Aorta (tissue), 5 donors: ENCODE results near the gene TUBGCP6. TPM values are rescaled to one million over a fixed set of nuclear protein-coding genes. Genes with fewer than 3 reads are reported as not detected.
A peak's percentile ranks its signal among the peaks of the same experiment; 100 is the strongest.
"Not testable (repeated sequence)": the region's sequence is repeated elsewhere in the genome, so short reads cannot be mapped to it uniquely, and the experiment has no call there.

ENCODE experiments used
- ATAC-seq: fragments of 200-7000 bp; cut with Tn5 transposase; one replicate; pipeline ENCODE4 v1.9.1; 2022; ENCODE audit warnings: moderate library complexity; ENCODE audit not compliant: low FRiP score
- DNase-seq, 2 donors: peaks; one replicate each; pipeline ENCODE4 v3.0.0-alpha.2; 2020
- H3K27ac ChIP-seq, 2 donors: one replicate each; pipeline ENCODE4 v1.5.1; 2013; ENCODE audit warnings: low read length in 2 of 2, mild to moderate bottlenecking in 2 of 2, moderate library complexity in 2 of 2, control low read depth in 1 of 2, inconsistent platforms in 1 of 2, low read depth in 1 of 2
- H3K27me3 ChIP-seq, 2 donors: one replicate each; pipeline ENCODE4 v1.6.1; 2013; ENCODE audit warnings: control low read depth in 1 of 2, low read length in 1 of 2, mild to moderate bottlenecking in 1 of 2, moderate library complexity in 1 of 2; ENCODE audit not compliant: insufficient read depth in 2 of 2, control insufficient read depth in 1 of 2
- H3K36me3 ChIP-seq, 2 donors: one replicate each; pipeline ENCODE4 v1.6.1; 2013; ENCODE audit warnings: control low read depth in 1 of 2, low read length in 1 of 2, mild to moderate bottlenecking in 1 of 2; ENCODE audit not compliant: insufficient read depth in 2 of 2, control insufficient read depth in 1 of 2
- H3K4me1 ChIP-seq, 2 donors: one replicate each; pipeline ENCODE4 v1.6.1; 2013; ENCODE audit warnings: low read length in 2 of 2, control low read depth in 1 of 2, mild to moderate bottlenecking in 1 of 2, moderate library complexity in 1 of 2; ENCODE audit not compliant: insufficient read depth in 2 of 2, control insufficient read depth in 1 of 2
- H3K4me3 ChIP-seq, 2 donors: one replicate each; pipeline ENCODE4 v1.5.1; 2013; ENCODE audit warnings: low read length in 2 of 2, control low read depth in 1 of 2, mild to moderate bottlenecking in 1 of 2
- H3K9me3 ChIP-seq: one replicate; pipeline ENCODE4 v1.6.1; 2013; ENCODE audit warnings: mild to moderate bottlenecking, low read length; ENCODE audit not compliant: control insufficient read depth
- WGBS, 2 donors: extraction: QIAGEN DNeasy Blood & Tissue Kit; methylation state at CpG; one replicate each; pipeline ENCODE4 v1.1.7; 2013; 5-methylcytosine and 5-hydroxymethylcytosine counted together
- intact Hi-C, 2 donors: fragments of 100-400 bp; cut with DNase I; formaldehyde crosslinking; loops; one replicate each; pipeline versions ENCODE4 v1.14.2 to v1.15.0; 2022
- polyA plus RNA-seq, 2 donors: library from polyadenylated mRNA; stranded (reverse); fragments of 200-250 nt; gene quantifications; one replicate each; pipeline ENCODE4 v1.2.3, GENCODE V29; 2013
- total RNA-seq, 2 donors: library from RNA; stranded (reverse); fragmentation: NEBNext Ultra II Directional; extraction: Animal tissue kit (Norgen Biotek cat#: 25700); gene quantifications; one replicate each; pipeline ENCODE4 v1.2.1, GENCODE V29; 2021
- donor health status: healthy with polysubstance abuse.
- donor health status: Bipolar disorder and iron deficiency.
- donor health status: DM: no; HTN: no; CAD: no.
- donor health status: DM: no; HTN: no; CAD: no.
- donor health status: DM: yes; HTN: yes; CAD: no.

The TUBGCP6 gene
- total and polyA plus RNA-seq, 4 donors = 7.0 to 134 (median 39.3) TPM

DNA sequence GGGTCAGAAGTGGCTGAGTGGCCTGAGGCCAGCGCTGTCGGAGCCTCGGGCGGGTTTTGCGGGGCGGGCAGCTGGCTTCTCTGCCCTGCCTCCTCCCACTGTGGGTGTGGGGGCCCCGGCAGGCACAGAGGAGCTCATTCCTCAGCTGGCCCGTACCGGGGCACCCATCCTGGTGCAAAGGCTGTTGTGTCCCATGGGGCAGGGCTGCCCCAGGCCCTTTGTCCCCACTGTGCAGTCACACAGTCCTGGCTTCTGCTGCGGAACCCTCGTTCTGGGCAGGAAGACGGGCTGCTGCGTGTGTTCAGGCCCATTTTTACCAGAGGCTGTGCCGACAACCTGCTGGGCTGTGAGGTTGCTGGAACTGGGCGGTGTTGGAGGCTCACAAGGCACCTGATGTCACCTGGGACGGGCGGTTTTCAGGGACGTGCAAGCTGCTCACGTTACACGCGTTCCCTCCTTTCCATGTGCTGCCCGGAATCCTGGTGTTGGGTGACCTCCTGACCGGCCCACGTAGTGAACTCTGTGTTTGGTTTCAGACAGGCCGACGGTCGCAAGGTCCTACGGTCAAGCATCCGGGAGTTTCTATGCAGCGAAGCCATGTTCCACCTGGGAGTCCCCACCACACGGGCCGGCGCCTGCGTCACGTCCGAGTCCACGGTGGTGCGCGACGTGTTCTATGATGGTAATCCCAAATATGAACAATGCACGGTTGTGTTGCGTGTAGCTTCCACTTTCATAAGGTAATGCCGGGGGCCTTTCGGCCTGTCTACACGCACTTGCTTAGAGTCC is 38.8 kb downstream of the TUBGCP6 start:
- intact Hi-C loops = loop anchor here (5.0 to 10.0 kb wide), 4 partner anchors 54 to 281 kb away; partner anchors contain the start of gene PIM3 (in 1 of the 2)
- H3K4me1 ChIP-seq = no peaks in the 10 kb centered on the region
- no peaks in the 10 kb centered on the region for H3K27me3 ChIP-seq
- no peak overlapping the region for H3K27ac ChIP-seq
- WGBS, 2 donors = 91 to 93% methylated on average over 38 to 45 of the region's 45 CpGs
- H3K9me3 ChIP-seq = no peaks in the 10 kb centered on the region
- H3K4me3 ChIP-seq = no peak overlapping the region
- DNase-seq (no peak), ATAC-seq (no peak)
- no peaks in the 10 kb centered on the region for H3K36me3 ChIP-seq

DNA sequence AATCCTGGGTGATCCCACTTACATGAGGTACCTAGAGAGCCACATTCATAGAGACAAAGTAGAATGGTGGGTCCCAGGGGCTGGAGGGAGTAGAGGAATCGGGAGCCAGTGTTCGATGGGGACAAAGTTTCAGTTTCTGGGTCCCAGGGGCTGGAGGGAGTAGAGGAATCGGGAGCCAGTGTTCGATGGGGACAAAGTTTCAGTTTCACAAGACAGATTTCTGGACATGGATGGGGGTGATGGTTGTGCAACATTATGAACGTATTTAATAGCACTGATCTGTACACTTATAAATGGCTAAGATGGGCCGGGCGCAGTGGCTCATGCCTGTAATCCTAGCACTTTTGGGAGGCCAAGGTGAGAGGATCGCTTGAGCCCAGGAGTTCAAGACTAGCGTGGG is 39.8 kb downstream of the TUBGCP6 start:
- H3K4me1 ChIP-seq = not testable (repeated sequence)

DNA sequence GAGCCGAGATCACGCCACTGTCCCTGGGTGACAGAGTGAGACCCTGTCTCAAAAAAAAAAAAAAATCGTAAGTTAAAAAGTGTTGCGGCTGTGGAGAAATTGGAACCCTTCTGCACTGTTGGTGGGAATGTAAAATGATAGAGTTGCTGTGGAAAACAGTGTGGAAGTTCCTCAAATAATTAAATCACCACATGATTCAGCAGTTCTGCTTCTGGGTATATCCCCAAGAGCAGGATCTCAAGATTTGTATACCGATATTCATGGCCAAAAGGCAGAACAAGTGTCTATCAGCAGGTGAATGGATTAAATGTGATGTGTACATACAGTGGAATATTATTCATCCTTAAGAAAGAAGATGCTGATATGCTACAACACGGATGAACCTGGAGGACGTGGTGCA is 40.3 kb downstream of the TUBGCP6 start:
- DNase-seq (no peak), ATAC-seq (no peak)
- Histone ChIP-seq H3K36me3 (no peaks in the 10 kb centered on the region), H3K4me1 (no peaks in the 10 kb centered on the region), H3K27me3 (no peaks in the 10 kb centered on the region), H3K9me3 (no peaks in the 10 kb centered on the region), H3K27ac (no peak overlapping the region), H3K4me3 (no peak overlapping the region)
- WGBS, 2 donors = 94% methylated on average over 7 of the region's 7 CpGs
- intact Hi-C loops = loop anchor here in 1 of 2 donors (10.0 kb wide), 2 partner anchors 240 to 280 kb away; partner anchors contain the start of gene PIM3

More for the DNA sequence above, 39.8 kb downstream of the TUBGCP6 start:
- H3K27me3 ChIP-seq, H3K27ac ChIP-seq, DNase-seq, H3K9me3 ChIP-seq, H3K36me3 ChIP-seq, H3K4me3 ChIP-seq, ATAC-seq: not testable (repeated sequence)
- intact Hi-C loops = loop anchor here (5.0 to 10.0 kb wide), 4 partner anchors 53 to 280 kb away; partner anchors contain the start of gene PIM3 (in 1 of the 2)
- 91% methylated on average over 9 of the region's 9 CpGs for WGBS, 2 donors

DNA sequence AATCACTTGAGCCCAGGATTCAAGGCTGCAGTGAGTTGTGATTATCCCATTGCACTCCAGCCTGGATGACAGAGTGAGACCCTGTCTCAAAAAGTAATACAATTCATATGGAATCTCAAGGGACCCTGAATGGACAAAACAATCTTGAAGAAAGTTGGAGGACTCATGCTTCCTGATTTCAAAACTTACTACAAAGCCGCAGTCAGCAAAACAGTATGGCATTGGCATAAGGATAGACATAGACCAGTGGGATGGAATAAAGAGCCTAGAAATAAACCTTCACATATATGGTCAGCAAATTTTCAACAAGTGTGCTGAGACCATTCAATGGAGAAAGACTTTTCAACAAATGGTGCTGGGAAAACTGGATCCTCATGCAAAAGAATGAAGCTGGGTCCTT is 41.5 kb downstream of the TUBGCP6 start:
- DNase-seq = no peak
- Histone ChIP-seq H3K36me3 (no peaks in the 10 kb centered on the region), H3K4me1 (no peaks in the 10 kb centered on the region), H3K9me3 (no peaks in the 10 kb centered on the region), H3K4me3 (no peak overlapping the region), H3K27me3 (no peaks in the 10 kb centered on the region), H3K27ac (no peak overlapping the region)
- intact Hi-C loops = loop anchor here in 1 of 2 donors (10.0 kb wide), 2 partner anchors 238 to 278 kb away; partner anchors contain the start of gene PIM3
- no peak for ATAC-seq
- WGBS, 2 donors = 99 to 100% methylated on average over 1 of the region's 1 CpG

DNA sequence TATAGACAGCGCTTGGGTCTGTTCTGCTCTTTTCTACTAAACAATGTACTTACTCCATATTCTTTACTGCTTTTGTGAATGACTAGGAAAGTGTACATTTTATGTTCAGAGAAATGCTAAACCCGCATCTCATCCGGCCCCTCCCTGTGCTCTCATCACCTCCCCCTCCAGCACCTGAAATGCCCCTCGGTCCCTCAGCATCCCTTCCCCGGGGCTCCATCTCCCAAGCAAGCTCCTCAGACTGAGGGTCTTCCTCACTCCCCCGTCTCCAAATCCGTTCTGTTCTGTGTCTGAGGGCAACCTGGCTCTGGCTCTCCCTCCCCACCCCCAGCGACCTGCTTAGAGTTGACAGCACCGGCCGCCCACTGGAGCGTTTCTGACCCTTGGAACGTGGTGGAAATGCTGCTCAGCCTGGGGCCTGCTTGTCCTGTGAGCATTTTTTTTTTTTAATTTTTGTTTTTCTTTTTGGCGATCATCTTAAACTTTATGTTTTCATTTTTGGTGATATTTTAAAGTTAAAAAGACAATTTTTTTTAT is 42.6 kb downstream of the TUBGCP6 start:
- intact Hi-C loops = loop anchor here in 1 of 2 donors (10.0 kb wide), 2 partner anchors 237 to 277 kb away; partner anchors contain the start of gene PIM3
- H3K27ac ChIP-seq = no peak overlapping the region
- H3K27me3 ChIP-seq = no peaks in the 10 kb centered on the region
- DNase-seq (no peak), ATAC-seq (no peak)
- 73 to 86% methylated on average over 13 of the region's 13 CpGs for WGBS, 2 donors
- H3K4me3 ChIP-seq = peak overlapping the region in 1 of 2 donors; percentile 72
- H3K4me1 ChIP-seq = no peaks in the 10 kb centered on the region
- peaks cover 0 to 2% of the 10 kb centered on the region in 2 donors for H3K36me3 ChIP-seq
- H3K9me3 ChIP-seq = no peaks in the 10 kb centered on the region

DNA sequence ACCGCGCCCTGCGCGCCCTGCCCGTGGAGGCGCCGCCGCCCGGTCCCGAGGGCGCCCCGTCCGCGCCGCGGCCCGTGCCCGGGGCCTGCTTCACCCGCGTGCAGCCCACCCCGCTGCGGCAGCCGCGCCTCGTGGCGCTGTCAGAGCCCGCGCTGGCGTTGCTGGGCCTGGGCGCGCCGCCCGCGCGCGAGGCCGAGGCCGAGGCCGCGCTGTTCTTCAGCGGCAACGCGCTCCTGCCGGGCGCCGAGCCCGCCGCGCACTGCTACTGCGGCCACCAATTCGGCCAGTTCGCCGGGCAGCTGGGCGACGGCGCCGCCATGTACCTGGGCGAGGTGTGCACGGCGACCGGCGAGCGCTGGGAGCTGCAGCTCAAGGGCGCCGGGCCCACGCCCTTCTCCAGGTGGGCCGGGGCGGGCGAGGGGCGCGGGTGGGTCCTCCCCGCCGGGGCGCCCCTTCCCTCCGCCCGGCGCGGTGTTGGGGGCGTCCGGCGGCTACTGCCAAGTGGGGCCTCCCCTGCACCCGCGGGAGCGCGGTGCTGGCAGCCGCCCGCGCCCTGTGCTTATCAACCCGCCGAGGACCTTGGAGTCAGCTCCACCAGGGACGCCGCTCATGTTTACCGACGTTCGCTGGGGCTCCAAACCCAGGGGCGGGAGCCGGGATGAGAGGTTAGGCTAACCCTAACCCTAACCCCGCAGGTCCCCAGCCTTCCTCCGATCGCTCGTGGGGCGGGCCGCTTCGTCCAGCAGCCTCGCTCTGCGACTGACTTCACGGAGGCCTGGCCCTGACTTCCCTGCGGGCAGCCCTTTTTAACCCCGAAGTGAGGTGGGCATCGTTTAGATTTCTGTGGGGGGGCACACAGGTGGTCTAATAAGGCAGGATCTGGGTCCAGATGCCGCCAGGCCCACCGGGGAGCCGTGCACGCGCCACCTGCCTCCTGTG is 43.4 kb downstream of the TUBGCP6 start:
- intact Hi-C loops = loop anchor here in 1 of 2 donors (10.0 kb wide), 2 partner anchors 237 to 277 kb away; partner anchors contain the start of gene PIM3
- peak overlapping the region; percentile 72 to 92 for H3K4me3 ChIP-seq
- WGBS, 2 donors = 2 to 4% methylated on average over 101 to 115 of the region's 115 CpGs
- H3K9me3 ChIP-seq = no peaks in the 10 kb centered on the region
- DNase-seq (no peak), ATAC-seq (no peak)
- H3K36me3 ChIP-seq = peaks cover 0 to 2% of the 10 kb centered on the region in 2 donors
- no peaks in the 10 kb centered on the region for H3K27me3 ChIP-seq
- H3K4me1 ChIP-seq = no peaks in the 10 kb centered on the region
- no peak overlapping the region for H3K27ac ChIP-seq

DNA sequence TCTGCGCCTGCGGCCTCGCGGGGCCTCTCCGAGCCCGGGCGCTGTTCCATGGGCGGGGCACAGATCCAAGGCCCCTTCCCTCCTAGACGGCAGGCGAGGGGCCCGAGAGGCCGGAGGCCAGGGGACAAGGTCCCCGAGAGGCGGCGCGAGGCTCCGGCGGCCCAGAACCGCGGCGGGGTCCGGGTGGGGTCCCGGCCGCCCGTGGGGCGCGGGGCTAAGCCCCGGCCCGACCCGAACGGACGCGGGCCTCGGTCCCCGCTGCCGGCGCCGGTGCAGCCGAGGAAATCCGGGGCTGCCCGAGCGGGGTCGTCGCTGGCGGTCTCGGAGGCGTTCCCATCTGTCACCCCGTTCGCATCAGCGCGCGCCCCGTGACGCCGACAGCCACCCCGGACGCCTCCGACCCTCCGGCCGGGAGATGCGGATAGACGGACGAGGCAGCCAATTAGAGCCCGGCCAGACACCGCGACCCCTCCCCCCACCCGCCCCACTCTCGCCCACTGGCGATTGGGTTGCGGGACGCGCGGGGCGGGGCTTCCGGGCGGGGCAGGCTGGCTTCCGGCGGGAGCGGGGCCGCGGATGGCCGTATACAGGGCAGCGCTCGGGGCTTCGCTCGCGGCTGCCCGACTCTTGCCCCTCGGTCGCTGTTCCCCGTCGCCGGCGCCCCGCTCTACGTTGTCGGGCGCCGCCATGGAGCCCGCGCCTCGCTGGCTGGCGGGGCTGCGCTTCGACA is 44.2 kb downstream of the TUBGCP6 start, which contains the start of gene SELENOO:
Gene SELENOO, plus strand, starts transcription at position 551 of the 730 bp plus-strand sequence. Its CDS starts 26 bp downstream, at position 577.
- ATAC-seq (peak; percentile 94), DNase-seq (peak; percentile 95 to 98)
- no peaks in the 10 kb centered on the region for H3K27me3 ChIP-seq
- peak within 1 kb of the TSS; percentile 72 to 92 for H3K4me3 ChIP-seq
- H3K27ac ChIP-seq = peak within 1 kb of the TSS in 1 of 2 donors; percentile 35
- peaks cover 0 to 2% of the 10 kb centered on the region in 2 donors for H3K36me3 ChIP-seq
- H3K9me3 ChIP-seq = no peaks in the 10 kb centered on the region
- WGBS, 2 donors = 0 to 1% methylated on average over 60 to 105 of the region's 105 CpGs
- intact Hi-C loops = loop anchor here in 1 of 2 donors (10.0 kb wide), 2 partner anchors 236 to 276 kb away; partner anchors contain the start of gene PIM3
- no peaks in the 10 kb centered on the region for H3K4me1 ChIP-seq
